PFSK-1 (cell line): ENCODE results near the gene ZKSCAN4. TPM values are rescaled to one million over a fixed set of nuclear protein-coding genes. Genes with fewer than 3 reads are reported as not detected.

Experiments
- FOXP2 ChIP-seq: optimal IDR thresholded peaks from 2 replicates; pipeline ENCODE3; 2011; ENCODE audit warnings: borderline replicate concordance, control low read depth, inconsistent platforms; ENCODE audit not compliant: insufficient read depth; ENCODE audit errors: extremely low read length, extremely low read depth
- POLR2AphosphoS5 ChIP-seq: IDR thresholded peaks from 2 replicates; pipeline ENCODE4 v1.6.1; 2012; ENCODE audit warnings: low read depth, mild to moderate bottlenecking, control low read depth, low read length, moderate library complexity
- SIN3A ChIP-seq: IDR thresholded peaks from 2 replicates; pipeline ENCODE4 v1.6.1; 2012; ENCODE audit warnings: mild to moderate bottlenecking, low read length, moderate library complexity, borderline replicate concordance; ENCODE audit not compliant: insufficient read depth
- TAF1 ChIP-seq: IDR thresholded peaks from 2 replicates; pipeline ENCODE4 v1.6.1; 2012; ENCODE audit warnings: low read length, control low read depth, borderline replicate concordance; ENCODE audit not compliant: insufficient read depth
- polyA plus RNA-seq: library from polyadenylated mRNA; unstranded; fragments of >200 nt; gene quantifications from one replicate; pipeline ENCODE4 v1.2.1, GENCODE V29; 2012; ENCODE audit warnings: low read depth, missing spikeins; ENCODE audit not compliant: insufficient read length
- TF ChIP-seq, protein P1 (sequence below), 2 experiments: IDR thresholded peaks; 2 replicates each; pipeline versions ENCODE4 v1.6.1 to v1.8.0; 2011 to 2012; ENCODE audit warnings: low read depth in 2 of 2, low read length in 2 of 2, control low read depth in 1 of 2, inconsistent platforms in 1 of 2, mild to moderate bottlenecking in 1 of 2, moderate library complexity in 1 of 2; ENCODE audit not compliant: insufficient read depth in 1 of 2

ZKSCAN4 gene
- polyA plus RNA-seq: 2.6 TPM

DNA sequence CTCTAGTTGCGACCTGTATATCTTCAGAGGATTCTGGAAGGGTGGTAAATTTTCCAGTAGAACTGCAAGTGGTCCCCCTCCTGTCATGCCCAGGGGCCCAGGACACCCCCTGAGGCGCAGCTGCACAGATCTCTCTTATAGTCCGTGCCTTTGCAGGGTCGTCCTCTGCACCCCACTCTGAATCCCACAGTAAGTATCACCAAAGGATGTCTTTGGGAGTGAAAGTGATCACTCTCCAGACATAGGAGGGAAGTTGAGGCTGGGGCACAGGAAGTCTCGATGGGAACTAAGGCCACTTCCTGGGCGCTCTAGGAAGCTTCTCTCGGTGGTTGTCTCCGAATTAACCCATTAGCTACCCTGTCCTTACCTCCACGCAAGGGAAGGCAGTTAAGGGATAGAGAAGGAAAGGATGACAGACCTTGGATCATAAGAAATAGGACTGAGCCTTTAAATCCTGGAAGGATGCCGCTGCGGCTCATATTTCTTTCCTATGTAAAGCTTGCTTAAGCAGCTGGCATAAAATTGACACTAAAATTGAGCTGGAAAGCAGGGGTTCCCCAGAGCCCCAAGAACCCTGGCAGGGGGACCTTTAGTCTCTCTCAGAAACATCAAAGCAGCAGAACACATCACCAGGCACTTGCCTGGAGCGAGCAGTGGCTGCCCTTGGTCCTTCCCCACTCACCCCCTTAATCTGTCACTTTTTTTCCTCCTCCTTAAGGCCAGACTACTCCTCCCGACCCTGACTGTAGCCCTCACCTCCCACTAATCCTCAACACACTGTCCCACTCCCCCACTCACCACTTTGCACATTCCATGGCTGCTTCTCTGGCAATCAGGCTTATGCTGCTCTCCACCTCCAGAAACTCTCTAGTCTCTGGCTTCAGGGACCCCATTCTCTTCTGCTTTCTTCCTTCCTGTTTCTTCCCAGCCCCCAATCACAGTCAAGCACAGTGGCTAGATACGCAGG lies at the start of gene ZKSCAN4:
Gene ZKSCAN4 (minus strand): TSS at position 261 of the 967 bp plus-strand sequence. CDS start 289 bp downstream, outside the sequence.
- TF ChIP-seq FOXP2 (no peak), SIN3A (peak; percentile 80; the same call in 1 of the 2 replicates), TAF1 (peak; percentile 93), POLR2AphosphoS5 (peak; percentile 88)
- TF ChIP-seq, protein P1, sequence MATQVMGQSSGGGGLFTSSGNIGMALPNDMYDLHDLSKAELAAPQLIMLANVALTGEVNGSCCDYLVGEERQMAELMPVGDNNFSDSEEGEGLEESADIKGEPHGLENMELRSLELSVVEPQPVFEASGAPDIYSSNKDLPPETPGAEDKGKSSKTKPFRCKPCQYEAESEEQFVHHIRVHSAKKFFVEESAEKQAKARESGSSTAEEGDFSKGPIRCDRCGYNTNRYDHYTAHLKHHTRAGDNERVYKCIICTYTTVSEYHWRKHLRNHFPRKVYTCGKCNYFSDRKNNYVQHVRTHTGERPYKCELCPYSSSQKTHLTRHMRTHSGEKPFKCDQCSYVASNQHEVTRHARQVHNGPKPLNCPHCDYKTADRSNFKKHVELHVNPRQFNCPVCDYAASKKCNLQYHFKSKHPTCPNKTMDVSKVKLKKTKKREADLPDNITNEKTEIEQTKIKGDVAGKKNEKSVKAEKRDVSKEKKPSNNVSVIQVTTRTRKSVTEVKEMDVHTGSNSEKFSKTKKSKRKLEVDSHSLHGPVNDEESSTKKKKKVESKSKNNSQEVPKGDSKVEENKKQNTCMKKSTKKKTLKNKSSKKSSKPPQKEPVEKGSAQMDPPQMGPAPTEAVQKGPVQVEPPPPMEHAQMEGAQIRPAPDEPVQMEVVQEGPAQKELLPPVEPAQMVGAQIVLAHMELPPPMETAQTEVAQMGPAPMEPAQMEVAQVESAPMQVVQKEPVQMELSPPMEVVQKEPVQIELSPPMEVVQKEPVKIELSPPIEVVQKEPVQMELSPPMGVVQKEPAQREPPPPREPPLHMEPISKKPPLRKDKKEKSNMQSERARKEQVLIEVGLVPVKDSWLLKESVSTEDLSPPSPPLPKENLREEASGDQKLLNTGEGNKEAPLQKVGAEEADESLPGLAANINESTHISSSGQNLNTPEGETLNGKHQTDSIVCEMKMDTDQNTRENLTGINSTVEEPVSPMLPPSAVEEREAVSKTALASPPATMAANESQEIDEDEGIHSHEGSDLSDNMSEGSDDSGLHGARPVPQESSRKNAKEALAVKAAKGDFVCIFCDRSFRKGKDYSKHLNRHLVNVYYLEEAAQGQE (IDR thresholded peaks at IDR 0.05; ENCODE audit: insufficient read depth in 1 of 2, low read depth in 2 of 2, low read length in 2 of 2): peak in 1 of 2 experiments; percentile 28; a peak in 1 of 4 replicates

DNA sequence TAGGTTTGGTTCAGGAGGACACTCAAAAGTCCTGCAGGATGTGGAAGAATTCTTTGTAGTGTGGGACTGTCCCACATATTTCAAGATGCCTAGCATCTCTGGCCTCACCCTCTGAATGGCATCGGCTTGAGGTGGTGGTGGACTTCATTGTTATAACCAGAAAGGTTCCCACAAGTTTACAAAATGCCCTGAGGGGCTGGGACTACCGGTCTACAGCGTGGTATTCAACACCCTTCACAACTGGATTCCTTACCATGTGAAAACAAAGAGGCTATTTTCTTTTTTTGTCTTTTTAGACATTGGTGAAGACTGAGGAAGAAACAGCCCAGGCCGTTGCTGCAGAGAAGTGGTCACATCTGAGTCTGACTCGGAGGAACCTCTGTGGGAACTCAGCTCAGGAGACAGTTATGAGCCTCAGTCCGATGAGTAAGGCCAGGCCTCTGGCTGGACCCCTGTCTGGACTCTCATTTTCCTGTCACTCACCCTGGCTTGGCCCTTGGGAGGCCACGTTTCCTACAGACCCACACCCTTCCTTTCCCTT lies 44.5 kb upstream of the ZKSCAN4 start:
- TF ChIP-seq POLR2AphosphoS5 (no peak), SIN3A (no peak), FOXP2 (no peak), TAF1 (no peak)
- TF ChIP-seq, protein P1 (IDR thresholded peaks at IDR 0.05; ENCODE audit: insufficient read depth in 1 of 2, low read depth in 2 of 2, low read length in 2 of 2): no peak

DNA sequence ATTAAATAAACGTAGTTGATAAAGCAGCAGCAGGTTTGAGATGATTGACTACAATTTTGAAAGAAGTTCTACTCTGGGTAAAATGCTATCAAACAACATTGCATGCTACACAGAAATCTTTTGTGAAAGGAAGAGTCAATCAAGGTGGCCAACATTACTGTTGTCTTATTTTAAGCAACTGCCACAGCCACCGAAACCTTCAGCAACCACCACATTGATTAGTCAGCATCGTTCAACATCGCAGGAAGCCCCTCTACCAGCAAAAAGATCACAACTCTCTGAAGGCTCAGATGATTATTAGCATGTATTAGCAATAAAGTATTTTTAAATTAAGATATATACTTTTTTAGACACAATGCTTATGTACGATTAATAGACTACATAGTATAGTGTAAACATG lies 43.3 kb upstream of the ZKSCAN4 start:
- TF ChIP-seq TAF1 (no peak), POLR2AphosphoS5 (no peak), FOXP2 (no peak), SIN3A (no peak)
- TF ChIP-seq, protein P1 (IDR thresholded peaks at IDR 0.05; ENCODE audit: insufficient read depth in 1 of 2, low read depth in 2 of 2, low read length in 2 of 2): no peak

DNA sequence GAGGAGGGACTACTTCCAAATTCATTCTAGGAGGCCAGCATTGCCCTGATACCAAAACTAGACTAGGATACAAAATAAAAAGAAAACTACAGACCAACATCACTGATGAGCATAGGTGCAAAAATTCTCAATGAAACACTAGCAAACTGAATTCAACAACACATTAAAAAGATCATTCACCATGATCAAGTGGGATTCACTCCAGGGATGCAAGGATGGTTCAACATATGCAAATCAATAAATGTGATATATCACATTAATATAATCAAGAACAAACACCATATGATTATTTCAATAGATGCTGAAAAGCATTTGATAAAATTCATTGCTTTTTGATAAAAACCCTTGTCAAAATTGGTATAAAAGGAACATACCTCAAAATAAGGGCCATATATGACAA lies 39.5 kb upstream of the ZKSCAN4 start:
- TF ChIP-seq SIN3A (no peak), FOXP2 (no peak), POLR2AphosphoS5 (no peak), TAF1 (no peak)
- TF ChIP-seq, protein P1 (IDR thresholded peaks at IDR 0.05; ENCODE audit: insufficient read depth in 1 of 2, low read depth in 2 of 2, low read length in 2 of 2): no peak
